ENCODE data around the gene ANO7.

ANO7 gene

DNA sequence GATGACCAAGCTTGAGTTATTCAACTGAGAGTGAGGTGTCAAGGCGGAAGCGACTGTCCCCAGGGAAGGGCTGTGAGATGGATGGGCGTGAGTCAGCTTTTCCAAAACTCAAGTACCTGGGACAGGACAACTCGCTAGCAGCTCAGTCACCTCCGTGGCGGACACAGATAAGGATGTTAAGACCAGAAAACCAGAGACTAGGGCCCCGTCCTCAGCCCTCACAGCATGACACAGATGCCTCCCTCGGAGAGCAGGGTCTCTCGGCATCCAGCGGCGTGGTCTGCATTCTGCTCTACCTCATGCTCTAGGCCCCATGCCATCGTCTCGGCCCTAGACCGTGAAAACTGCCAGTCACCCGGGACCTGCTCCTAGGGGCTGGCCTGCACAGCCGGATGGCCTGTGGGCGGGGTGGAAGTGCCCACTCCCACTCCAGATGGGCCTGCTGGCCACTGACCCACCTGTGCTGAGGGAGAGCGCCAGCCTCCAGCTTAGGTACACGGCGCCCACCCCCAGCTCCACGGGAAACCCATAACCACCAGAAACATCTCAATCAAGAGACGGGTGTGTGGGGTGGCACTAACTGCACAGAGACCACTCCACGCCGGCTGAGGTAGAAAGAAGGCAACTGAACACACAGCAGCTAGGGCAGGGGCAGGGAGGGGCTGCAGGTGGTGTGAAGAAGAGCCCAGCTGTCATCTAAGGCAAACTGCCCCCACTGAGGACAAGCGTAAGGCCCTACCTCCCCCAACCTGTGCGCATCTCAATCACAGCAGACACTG lies 39.8 kb downstream of the ANO7 start:
- no peak for DNase-seq (ENCODE audit: low read depth in 2 of 2)

DNA sequence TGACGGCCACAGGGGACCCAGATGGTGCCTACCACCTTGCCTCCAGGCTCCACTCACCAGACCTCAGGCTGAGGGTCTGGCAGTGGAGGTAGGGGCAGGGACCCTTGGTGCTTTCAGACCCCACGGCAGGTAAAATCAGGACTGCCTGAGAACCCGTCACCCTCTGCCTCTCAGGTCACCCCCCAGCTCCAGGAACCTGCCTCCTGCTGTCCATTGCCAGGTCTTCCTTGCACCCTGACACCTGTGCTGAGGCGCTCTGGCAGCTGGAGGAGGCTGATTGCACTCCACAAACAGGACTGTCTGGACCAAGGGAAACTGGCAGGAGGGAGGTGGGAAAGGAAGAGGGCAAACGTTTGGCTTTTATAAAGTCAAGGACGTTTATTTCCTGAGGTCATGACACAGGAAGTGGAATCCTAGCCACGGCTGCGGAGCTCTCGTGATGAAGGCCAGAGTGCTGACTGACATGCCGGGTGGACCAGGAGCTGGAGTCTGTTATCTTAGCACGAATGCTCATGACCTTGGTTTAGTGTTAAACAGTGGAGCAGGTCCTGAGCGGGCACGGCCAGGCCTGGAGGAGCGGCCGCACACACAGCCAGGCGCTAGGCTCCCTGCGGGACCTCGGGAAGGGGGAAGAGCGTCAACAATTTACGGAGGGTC lies 40.5 kb downstream of the ANO7 start:
- DNase-seq (ENCODE audit: low read depth in 2 of 2) = no peak

DNA sequence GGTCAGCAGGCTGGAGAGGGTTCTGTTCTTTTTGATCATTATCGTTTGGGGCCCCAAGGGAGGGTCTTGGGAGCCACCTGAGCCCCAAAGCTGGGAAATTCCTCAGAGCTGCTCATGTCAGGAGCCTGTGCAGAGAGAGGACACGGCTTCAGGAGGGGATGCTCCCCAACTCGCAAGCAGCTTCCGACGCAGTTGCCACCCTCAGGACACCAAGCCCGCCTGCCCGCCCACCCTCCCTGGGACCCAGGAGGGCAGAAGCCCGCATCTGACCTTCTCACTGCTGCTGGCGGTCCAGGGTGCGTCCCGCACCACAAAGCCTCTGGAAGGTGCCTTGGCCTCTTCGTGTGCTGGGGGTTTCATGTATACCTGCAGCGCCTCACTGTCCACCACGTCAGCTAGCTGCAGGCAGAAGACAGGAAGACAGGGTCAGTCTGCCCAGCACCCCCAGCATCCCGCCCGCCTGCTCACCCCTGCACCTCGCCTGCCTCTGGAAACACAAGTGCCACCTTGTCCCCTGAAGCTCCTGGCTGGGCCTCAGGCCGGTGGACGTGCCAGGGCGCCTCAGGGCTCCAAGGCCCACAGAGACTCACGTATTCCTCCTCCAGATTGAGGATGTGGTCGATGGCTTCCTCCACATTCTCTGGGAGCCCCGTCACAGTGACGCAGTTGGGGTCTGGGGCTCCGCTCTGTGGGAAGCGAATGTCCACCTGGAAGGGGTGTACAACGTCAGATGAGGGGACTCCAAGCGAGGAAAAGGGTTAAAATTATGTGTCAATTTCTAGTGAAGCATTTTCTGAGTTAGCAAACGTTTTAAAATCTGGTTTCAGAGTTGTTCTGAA lies 41.3 kb downstream of the ANO7 start:
- no peak for DNase-seq (ENCODE audit: low read depth in 2 of 2)

GRCh38 chr2:241230435-241230834 lies 42.0 kb downstream of the ANO7 start:
- DNase-seq (ENCODE audit: low read depth in 2 of 2) = no peak

GRCh38 chr2:241232736-241233575 lies 44.5 kb downstream of the ANO7 start:
- no peak for DNase-seq (ENCODE audit: low read depth in 2 of 2)

GRCh38 chr2:241234066-241234790 lies 45.8 kb downstream of the ANO7 start:
- no peak for DNase-seq (ENCODE audit: low read depth in 2 of 2)

DNA sequence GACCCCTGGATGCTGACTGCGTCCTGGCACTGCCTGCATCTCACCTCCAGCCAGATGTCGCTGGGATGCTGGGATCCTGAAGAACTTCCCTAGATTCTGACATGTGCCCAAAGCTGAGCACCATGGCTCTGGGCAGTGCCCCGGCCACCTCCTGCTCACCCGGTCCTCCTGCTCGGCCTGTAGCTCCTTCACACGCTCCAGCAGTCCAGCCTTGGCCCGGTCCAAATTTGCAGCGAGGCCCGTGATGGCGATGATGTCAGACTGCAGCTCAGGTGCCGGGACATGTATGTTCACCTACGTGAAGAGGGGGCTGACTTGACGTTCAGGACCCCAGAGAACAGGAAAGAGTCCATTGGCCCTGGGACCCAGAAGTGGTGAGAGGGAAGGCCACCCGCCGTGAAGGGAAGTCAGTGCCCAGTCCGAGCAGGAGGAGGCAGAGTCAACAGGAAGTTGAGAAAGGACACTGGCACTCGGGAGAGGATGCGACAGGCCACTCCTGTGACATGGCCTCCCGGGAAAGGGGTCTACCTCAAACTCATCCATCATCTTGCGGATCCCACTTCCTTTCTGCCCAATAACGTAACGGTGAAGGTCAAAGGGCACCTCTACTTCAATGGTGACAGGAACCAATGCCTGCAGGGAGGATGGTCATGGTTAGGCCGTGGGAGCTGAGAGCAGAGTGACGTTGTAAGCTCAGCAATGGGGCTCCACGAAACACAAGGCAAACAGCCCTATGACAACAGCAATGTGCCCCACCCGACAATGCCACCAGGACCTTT lies 46.7 kb downstream of the ANO7 start:
- DNase-seq (ENCODE audit: low read depth in 2 of 2) = no peak

- no peak for DNase-seq (ENCODE audit: low read depth in 2 of 2)
Observed at GRCh38 chr2:241235859-241236593, 47.5 kb downstream of the ANO7 start.

DNA sequence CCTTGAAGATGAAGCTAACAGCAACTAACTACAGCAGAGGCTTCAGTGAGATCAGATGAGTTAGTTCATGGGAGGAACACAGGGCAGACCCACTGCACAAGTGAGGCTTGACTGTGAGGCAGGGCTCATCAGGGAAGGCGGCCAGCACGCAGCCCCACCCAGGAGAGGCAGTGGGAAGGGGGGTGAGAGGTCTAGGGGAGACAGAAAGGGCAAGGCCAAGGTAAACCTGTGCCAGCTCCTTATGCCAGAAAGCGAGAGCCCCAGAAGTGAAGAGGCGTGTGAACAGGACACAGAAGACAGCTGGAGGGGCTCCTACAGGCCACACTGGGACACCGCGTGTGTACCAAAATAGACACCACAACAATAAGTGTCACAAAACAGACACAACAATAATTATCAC lies 48.6 kb downstream of the ANO7 start:
- no peak for DNase-seq (ENCODE audit: low read depth in 2 of 2)

GRCh38 chr2:241237949-241238371 lies 49.5 kb downstream of the ANO7 start:
- DNase-seq (ENCODE audit: low read depth in 2 of 2) = no peak

- DNase-seq (ENCODE audit: low read depth in 2 of 2) = no peak
Observed at GRCh38 chr2:241238693-241239198, 50.3 kb downstream of the ANO7 start.

DNA sequence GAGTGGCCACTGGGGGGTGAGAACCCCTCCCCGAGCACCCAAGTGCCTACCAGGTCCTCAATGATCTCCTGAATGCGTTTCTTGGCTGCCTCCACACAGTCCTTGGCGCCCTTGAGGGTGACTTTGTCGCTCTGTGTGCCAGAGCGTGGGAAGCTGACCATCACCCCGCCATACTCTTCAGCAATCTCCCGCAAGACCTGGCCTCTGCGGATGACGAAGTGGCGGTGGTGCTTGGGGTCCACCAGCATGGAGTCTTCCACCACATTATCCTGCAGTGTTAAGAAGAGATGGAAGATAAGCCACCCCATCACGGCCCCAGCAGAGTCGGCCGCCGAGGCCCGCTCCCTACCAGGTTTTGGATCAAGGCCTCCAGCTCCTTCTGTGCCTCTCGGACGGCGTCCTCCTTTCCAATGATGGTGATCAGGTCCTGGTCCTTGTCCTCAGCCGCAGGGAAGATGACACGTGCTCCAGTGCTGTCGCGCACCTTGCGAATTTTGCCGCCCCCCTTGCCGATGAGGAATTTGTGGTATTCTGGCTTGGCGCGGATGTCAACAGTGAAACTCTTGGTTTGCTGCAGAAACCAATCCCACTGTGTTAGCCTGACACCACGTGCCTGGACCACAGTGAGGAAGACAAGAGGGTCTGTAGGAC lies 51.2 kb downstream of the ANO7 start:
- DNase-seq (ENCODE audit: low read depth in 2 of 2) = no peak

DNA sequence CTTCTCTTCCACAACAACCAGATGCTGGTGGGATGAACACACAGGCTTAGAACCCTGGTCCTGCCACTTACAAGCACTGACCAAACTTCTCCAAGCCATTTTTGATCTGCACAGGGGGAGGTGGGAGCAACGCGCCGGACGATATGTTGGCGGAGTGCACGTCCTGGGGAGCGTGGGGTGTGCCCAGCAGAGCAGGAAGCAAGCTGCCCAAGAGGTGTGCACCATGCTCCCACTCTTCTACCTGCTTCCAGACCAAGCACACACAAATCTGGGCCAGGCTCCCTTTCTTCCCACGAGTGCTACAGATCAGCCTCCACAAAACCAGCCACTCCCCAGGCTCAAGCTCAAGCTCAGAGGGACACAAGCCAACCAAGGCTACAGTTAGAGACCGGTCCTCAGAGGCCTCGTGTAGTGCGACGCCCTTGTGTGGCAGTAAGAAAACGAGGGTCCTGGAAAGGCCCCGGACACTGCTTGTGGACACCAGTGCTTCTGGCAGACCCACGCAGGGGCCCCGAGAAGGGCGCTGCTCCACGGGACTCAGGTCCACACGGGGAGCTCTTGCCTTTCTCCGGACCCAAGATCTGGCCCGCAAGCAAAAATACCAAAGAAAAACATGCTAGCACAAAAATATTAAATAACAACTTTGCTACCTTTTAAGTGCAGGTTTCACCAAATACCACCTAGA lies 52.0 kb downstream of the ANO7 start:
- DNase-seq (ENCODE audit: low read depth in 2 of 2) = no peak

GRCh38 chr2:241241669-241242068 lies 53.2 kb downstream of the ANO7 start:
- DNase-seq (ENCODE audit: low read depth in 2 of 2) = no peak

DNA sequence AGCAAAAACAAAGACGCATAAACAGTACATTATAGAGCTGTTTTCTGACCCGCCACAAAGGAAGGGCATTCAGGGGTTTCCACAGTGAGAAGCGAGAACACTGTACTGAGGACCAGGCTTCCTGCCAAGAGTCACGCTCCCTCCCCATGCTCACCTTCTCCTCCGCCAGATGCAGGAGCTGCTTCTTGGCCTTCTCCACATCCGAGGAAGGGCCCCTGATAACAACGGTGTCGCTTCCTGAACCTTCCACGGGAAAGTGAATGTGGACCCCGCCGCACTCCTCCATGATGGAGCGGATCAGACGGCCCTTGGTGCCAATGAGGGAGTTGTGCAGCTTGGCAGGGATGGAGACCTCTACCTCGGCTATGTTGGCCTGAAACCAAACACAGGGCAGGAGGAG lies 53.8 kb downstream of the ANO7 start:
- DNase-seq (ENCODE audit: low read depth in 2 of 2) = no peak

DNA sequence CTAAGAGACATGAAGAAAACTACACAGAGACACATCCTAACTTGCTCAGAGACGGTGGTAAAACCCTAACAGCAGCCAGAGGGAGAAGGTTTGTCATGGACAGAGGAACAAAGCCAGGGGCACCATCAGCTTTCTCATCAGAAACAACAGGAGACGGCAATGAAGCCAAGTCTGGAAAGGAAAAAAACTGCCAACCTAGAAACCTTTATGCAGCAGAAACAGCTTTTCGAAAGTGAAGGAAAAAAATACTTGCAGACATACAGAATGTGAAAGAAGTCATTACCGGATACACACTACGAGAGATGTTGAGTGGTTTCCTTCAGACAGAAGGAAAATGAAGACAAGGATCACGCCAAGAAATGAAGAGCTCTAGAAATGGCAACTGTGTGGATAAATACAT lies 55.9 kb downstream of the ANO7 start:
- DNase-seq (ENCODE audit: low read depth in 2 of 2) = no peak

GRCh38 chr2:241248289-241248688 lies 59.8 kb downstream of the ANO7 start:
- no peak for DNase-seq (ENCODE audit: low read depth in 2 of 2)

- DNase-seq (ENCODE audit: low read depth in 2 of 2) = no peak
Observed at GRCh38 chr2:241248897-241249296, 60.4 kb downstream of the ANO7 start.
